GM18858 (cell line): ENCODE measurements around the gene LY9.
A peak's percentile ranks its signal among the peaks of the same experiment; 100 is the strongest.

ENCODE experiments used
- ATAC-seq: cut with Tn5 transposase; IDR thresholded peaks from one replicate; pipeline ENCODE4 v1.9.1; 2021; ENCODE audit not compliant: unreplicated experiment

Gene LY9

GRCh38 chr1:160795951-160796383 is at the start of gene LY9:
Gene LY9, plus strand, starts transcription at chr1:160796174. Its CDS starts 14 bp downstream, at chr1:160796188.
- ATAC-seq, result peak; percentile 61

GRCh38 chr1:160746836-160747500 is 49.0 kb upstream of the LY9 start:
- ATAC-seq, result no peak

- no peak for ATAC-seq
These were observed 48.3 kb upstream of the LY9 start for GRCh38 chr1:160747717-160748116.

- ATAC-seq, result no peak
These were observed 47.6 kb upstream of the LY9 start for GRCh38 chr1:160748181-160748877.

- no peak for ATAC-seq
These were observed 47.1 kb upstream of the LY9 start for GRCh38 chr1:160748878-160749269.

- no peak for ATAC-seq
These were observed 45.4 kb upstream of the LY9 start for GRCh38 chr1:160750608-160751007.

GRCh38 chr1:160752406-160752805 is 43.6 kb upstream of the LY9 start:
- no peak for ATAC-seq

GRCh38 chr1:160752924-160753323 is 43.0 kb upstream of the LY9 start:
- ATAC-seq, result no peak

- ATAC-seq, result no peak
These were observed 42.4 kb upstream of the LY9 start for GRCh38 chr1:160753594-160753993.

GRCh38 chr1:160755461-160755860 is 40.5 kb upstream of the LY9 start:
- ATAC-seq, result no peak

- ATAC-seq, result peak; percentile 42
These were observed 39.8 kb upstream of the LY9 start for GRCh38 chr1:160755911-160756848.

- peak; percentile 2 for ATAC-seq
These were observed 39.1 kb upstream of the LY9 start for GRCh38 chr1:160756849-160757201.

- no peak for ATAC-seq
These were observed 37.5 kb upstream of the LY9 start for GRCh38 chr1:160758521-160758920.

- ATAC-seq, result no peak
These were observed 36.2 kb upstream of the LY9 start for GRCh38 chr1:160759740-160760139.

- no peak for ATAC-seq
These were observed 34.9 kb upstream of the LY9 start for GRCh38 chr1:160761046-160761445.

- no peak for ATAC-seq
These were observed 34.1 kb upstream of the LY9 start for GRCh38 chr1:160761886-160762285.

- ATAC-seq, result no peak
These were observed 32.0 kb upstream of the LY9 start for GRCh38 chr1:160763993-160764392.

GRCh38 chr1:160767395-160768294 is 28.3 kb upstream of the LY9 start:
- peak; percentile 50 for ATAC-seq

GRCh38 chr1:160768295-160768657 is 27.7 kb upstream of the LY9 start:
- peak; percentile 46 for ATAC-seq

- ATAC-seq, result no peak
These were observed 23.6 kb upstream of the LY9 start for GRCh38 chr1:160772331-160772730.

GRCh38 chr1:160773093-160773492 is 22.9 kb upstream of the LY9 start:
- ATAC-seq, result no peak
